HG03432 (cell line): ENCODE results near the gene SKOR2.

ENCODE experiments used
- ATAC-seq: cut with Tn5 transposase; IDR thresholded peaks from one replicate; pipeline ENCODE4 v1.9.1; 2021; ENCODE audit warnings: mild to moderate bottlenecking, moderate library complexity; ENCODE audit not compliant: unreplicated experiment

Gene SKOR2

GRCh38 chr18:47260924-47261701 is 9.7 kb upstream of the SKOR2 start:
- ATAC-seq = no peak

- no peak for ATAC-seq
Measured at GRCh38 chr18:47260120-47260923, 8.9 kb upstream of the SKOR2 start.

GRCh38 chr18:47254341-47254939 is 3.0 kb upstream of the SKOR2 start:
- ATAC-seq = no peak

- no peak for ATAC-seq
Measured at GRCh38 chr18:47253101-47253654, 1.7 kb upstream of the SKOR2 start.

- no peak for ATAC-seq
Measured at GRCh38 chr18:47250391-47251046, 941 bp downstream of the SKOR2 start.

- ATAC-seq = no peak
Measured at GRCh38 chr18:47249314-47249981, 2.0 kb downstream of the SKOR2 start.

GRCh38 chr18:47248604-47249313 is 2.7 kb downstream of the SKOR2 start:
- no peak for ATAC-seq

- no peak for ATAC-seq
Measured at GRCh38 chr18:47248115-47248603, 3.3 kb downstream of the SKOR2 start.

- ATAC-seq = no peak
Measured at GRCh38 chr18:47247416-47248114, 3.9 kb downstream of the SKOR2 start.

- ATAC-seq = no peak
Measured at GRCh38 chr18:47247036-47247415, 4.4 kb downstream of the SKOR2 start.

- no peak for ATAC-seq
Measured at GRCh38 chr18:47246027-47246971, 5.2 kb downstream of the SKOR2 start.

GRCh38 chr18:47244086-47244485 is 7.4 kb downstream of the SKOR2 start:
- ATAC-seq = no peak

GRCh38 chr18:47235096-47235495 is 16.4 kb downstream of the SKOR2 start:
- ATAC-seq = no peak

- no peak for ATAC-seq
Measured at GRCh38 chr18:47226660-47227059, 24.8 kb downstream of the SKOR2 start.

GRCh38 chr18:47215554-47216138 is 35.8 kb downstream of the SKOR2 start:
- no peak for ATAC-seq

- ATAC-seq = no peak
Measured at GRCh38 chr18:47209171-47209570, 42.3 kb downstream of the SKOR2 start.

- no peak for ATAC-seq
Measured at GRCh38 chr18:47206945-47207637, 44.4 kb downstream of the SKOR2 start.
